Adrenal gland (tissue), 12 donors: ENCODE data around the gene SERPINB12. TPM values are rescaled to one million over a fixed set of nuclear protein-coding genes. Genes with fewer than 3 reads are reported as not detected.

Experiments used
- DNase-seq, 7 donors: peaks; one replicate each; pipeline ENCODE4 v3.0.0-alpha.2; 2019 to 2020
- H3K27ac ChIP-seq, 5 donors: fragments of 200-600 bp; sonication (generic) in 4 of 5; 1 replicate in 3 of 5; 2 replicates in 2 of 5; pipeline versions ENCODE4 v1.5.1 to v1.8.0; 2016 to 2020; ENCODE audit warnings: mild to moderate bottlenecking in 1 of 5
- H3K27me3 ChIP-seq: fragments of 200-600 bp; 2 replicates; pipeline ENCODE4 v1.8.0; 2021
- H3K36me3 ChIP-seq, 2 donors: fragments of 200-600 bp; replicated peaks in 1 of 2; 1 replicate in 1 of 2; 2 replicates in 1 of 2; pipeline versions ENCODE4 v1.5.1 to v1.8.0; 2018 to 2022
- H3K4me1 ChIP-seq, 2 donors: fragments of 200-600 bp; replicated peaks in 1 of 2; 1 replicate in 1 of 2; 2 replicates in 1 of 2; pipeline versions ENCODE4 v1.5.1 to v1.8.0; 2018 to 2021
- H3K4me3 ChIP-seq, 4 donors: fragments of 200-600 bp; sonication (generic) in 3 of 4; one replicate each; pipeline ENCODE4 v1.5.1; 2016 to 2018
- H3K9me3 ChIP-seq, 3 donors: fragments of 200-600 bp; sonication (generic) in 1 of 3; replicated peaks in 1 of 3; 1 replicate in 2 of 3; 2 replicates in 1 of 3; pipeline versions ENCODE4 v1.5.1 to v1.8.0; 2016 to 2021
- CTCF ChIP-seq, 6 experiments: fragments of 450-650 bp in 4 of 6; fragments of 200-600 bp in 2 of 6; sonication (generic) in 1 of 6; IDR thresholded peaks; 1 replicate in 5 of 6; 2 replicates in 1 of 6; pipeline versions ENCODE4 v1.5.1 to v1.8.0; 2016 to 2021; ENCODE audit warnings: antibody characterized with exemption in 6 of 6, mild to moderate bottlenecking in 2 of 6, moderate library complexity in 1 of 6
- POLR2A ChIP-seq, 2 donors: fragments of 450-650 bp; IDR thresholded peaks; one replicate each; pipeline ENCODE4 v1.6.1; 2017; ENCODE audit warnings: antibody characterized with exemption in 2 of 2, mild to moderate bottlenecking in 2 of 2, moderate library complexity in 1 of 2
- WGBS, 4 donors: extraction: QIAGEN DNeasy Blood & Tissue Kit in 2 of 4; methylation state at CpG; one replicate each; pipeline versions ENCODE4 v1.1.5 to v1.1.7; 2013 to 2017; 5-methylcytosine and 5-hydroxymethylcytosine counted together
- intact Hi-C, 2 donors: fragments of 100-400 bp; cut with DNase I; formaldehyde crosslinking; loops; one replicate each; pipeline versions ENCODE4 v1.14.1 to v1.15.0; 2022 to 2023
- polyA plus RNA-seq, 3 donors: library from polyadenylated mRNA; stranded (reverse); fragments of 200-250 nt in 2 of 3; fragments of 350-450 nt in 1 of 3; fragmentation: Illumina TruSeq in 1 of 3; extraction: RNeasy Lipid Tissue Mini Kit (QIAGEN cat#74804) in 1 of 3; gene quantifications; one replicate each; pipeline ENCODE4 v1.2.3, GENCODE V29; 2013 to 2014
- total RNA-seq, 9 donors: library from RNA; depleted of rRNA in 4 of 9; stranded (reverse); fragments of >200 nt in 4 of 9; fragments of 120-200 nt in 1 of 9; fragmentation: NEBNext Ultra II Directional in 1 of 9; extraction: Animal tissue kit (Norgen Biotek cat#: 25700) in 1 of 9; gene quantifications; one replicate each; pipeline versions ENCODE4 v1.1.0 to v1.2.4, GENCODE V29; 2013 to 2023
- donor health status: healthy with polysubstance abuse.
- donor health status: Bipolar disorder and iron deficiency.
- donor health status: DM: yes; HTN: yes; CAD: no.
- donor health status: DM: no; HTN: no; CAD: no.
- donor health status: DM: no; HTN: no; CAD: no.
- donor health status: DM: yes; HTN: yes; CAD: no.

The SERPINB12 gene
- total and polyA plus RNA-seq, 12 donors, result 0.17 TPM; not detected in 11

GRCh38 chr18:63514888-63515678, 27.1 kb upstream of the SERPINB12 start:
- Histone ChIP-seq H3K27me3 (peaks cover 4% of the 10 kb centered on the region), H3K4me3 (no peak overlapping the region), H3K4me1 (no peaks in the 10 kb centered on the region), H3K36me3 (no peaks in the 10 kb centered on the region), H3K9me3 (no peaks in the 10 kb centered on the region), H3K27ac (no peak overlapping the region)
- intact Hi-C loops, result loop anchor here (5.0 to 10.0 kb wide), 3 partner anchors 50 to 330 kb away; no protein-coding TSS in a partner anchor
- WGBS, 4 donors, result 64 to 79% (median 67%) methylated on average over 9 of the region's 9 CpGs
- TF ChIP-seq CTCF (IDR thresholded peaks at IDR 0.05), result no peak
- no peak for TF ChIP-seq POLR2A (IDR thresholded peaks at IDR 0.05)
- DNase-seq, result no peak

GRCh38 chr18:63515801-63516200, 26.4 kb upstream of the SERPINB12 start:
- DNase-seq, result no peak
- intact Hi-C loops, result loop anchor here (5.0 to 10.0 kb wide), 3 partner anchors 49 to 329 kb away; no protein-coding TSS in a partner anchor
- WGBS, 4 donors, result 0 to 77% (median 38%) methylated on average over 1 of the region's 1 CpG
- Histone ChIP-seq H3K4me3 (no peak overlapping the region), H3K4me1 (no peaks in the 10 kb centered on the region), H3K9me3 (no peaks in the 10 kb centered on the region), H3K27ac (no peak overlapping the region), H3K36me3 (no peaks in the 10 kb centered on the region), H3K27me3 (peaks cover 4% of the 10 kb centered on the region)
- TF ChIP-seq POLR2A (IDR thresholded peaks at IDR 0.05) (no peak), CTCF (IDR thresholded peaks at IDR 0.05) (no peak)

GRCh38 chr18:63518178-63519012, 23.8 kb upstream of the SERPINB12 start:
- intact Hi-C loops, result loop anchor here (5.0 to 10.0 kb wide), 3 partner anchors 46 to 326 kb away; no protein-coding TSS in a partner anchor
- H3K27ac ChIP-seq, result no peak overlapping the region
- peaks cover 14% of the 10 kb centered on the region for H3K27me3 ChIP-seq
- no peak overlapping the region for H3K4me3 ChIP-seq
- WGBS, 4 donors, result 25 to 27% (median 25%) methylated on average over 16 of the region's 16 CpGs
- no peaks in the 10 kb centered on the region for H3K36me3 ChIP-seq
- H3K4me1 ChIP-seq, result no peaks in the 10 kb centered on the region
- peak; percentile 76 to 87 (median 84) for TF ChIP-seq CTCF (IDR thresholded peaks at IDR 0.05)
- no peak for TF ChIP-seq POLR2A (IDR thresholded peaks at IDR 0.05)
- no peaks in the 10 kb centered on the region for H3K9me3 ChIP-seq
- DNase-seq, result peak; percentile 51 to 82 (median 70)

- 66 to 83% (median 74%) methylated on average over 2 to 3 of the region's 3 CpGs for WGBS, 4 donors
- Histone ChIP-seq H3K27me3 (peaks cover 23% of the 10 kb centered on the region), H3K27ac (no peak overlapping the region), H3K4me1 (no peaks in the 10 kb centered on the region), H3K9me3 (no peaks in the 10 kb centered on the region), H3K36me3 (no peaks in the 10 kb centered on the region), H3K4me3 (no peak overlapping the region)
- DNase-seq, result no peak
- intact Hi-C loops, result loop anchor here in 1 of 2 donors (10.0 kb wide), 1 partner anchor 425 kb away; the partner anchor contains the start of gene HMSD
- TF ChIP-seq CTCF (IDR thresholded peaks at IDR 0.05), result no peak
- no peak for TF ChIP-seq POLR2A (IDR thresholded peaks at IDR 0.05)
Measured at GRCh38 chr18:63520053-63520685, 22.0 kb upstream of the SERPINB12 start.
